HG03280 (cell line): ENCODE data around the gene ETS2.

Experiments used
- ATAC-seq: cut with Tn5 transposase; IDR thresholded peaks from one replicate; pipeline ENCODE4 v1.9.1; 2021; ENCODE audit warnings: mild to moderate bottlenecking, moderate library complexity; ENCODE audit not compliant: unreplicated experiment

ETS2 gene

DNA sequence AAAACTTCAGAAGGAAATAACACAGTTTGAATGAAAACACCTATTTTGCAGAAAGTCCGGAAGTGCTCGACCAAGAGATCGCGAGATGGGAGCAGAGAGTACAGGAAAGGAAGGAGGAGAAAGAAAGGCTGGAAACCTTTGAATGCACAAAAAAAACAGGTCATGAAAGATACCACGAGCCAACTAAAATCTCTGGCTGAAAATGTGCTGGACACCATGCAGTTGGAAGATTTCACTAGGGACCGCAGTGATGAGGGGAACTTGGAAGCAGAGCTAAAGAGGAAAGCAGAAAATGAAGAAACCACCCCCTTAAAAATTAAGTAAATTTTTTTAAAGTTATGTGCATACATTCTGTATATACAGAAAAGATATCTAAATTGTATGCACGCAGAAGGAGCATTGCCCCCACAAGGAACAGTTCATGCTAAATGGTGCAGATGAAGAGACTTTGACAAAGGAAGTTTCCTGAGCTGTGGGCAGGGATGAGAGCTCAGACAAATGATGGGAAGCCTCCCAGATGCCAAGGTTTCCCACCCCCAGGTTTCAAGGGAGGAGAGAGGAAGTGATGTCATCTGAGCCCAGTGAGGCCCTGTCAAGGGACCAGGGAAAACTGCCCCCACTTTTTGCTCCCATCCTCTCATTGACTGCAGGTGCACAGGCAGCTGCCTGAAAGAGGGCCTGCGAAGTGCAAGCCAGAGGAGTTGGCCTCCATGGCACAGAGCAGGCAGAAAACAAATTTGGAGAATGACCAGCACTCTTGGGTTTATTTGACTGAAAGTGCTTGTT, 52.5 kb downstream of the ETS2 start:
- ATAC-seq: no peak

DNA sequence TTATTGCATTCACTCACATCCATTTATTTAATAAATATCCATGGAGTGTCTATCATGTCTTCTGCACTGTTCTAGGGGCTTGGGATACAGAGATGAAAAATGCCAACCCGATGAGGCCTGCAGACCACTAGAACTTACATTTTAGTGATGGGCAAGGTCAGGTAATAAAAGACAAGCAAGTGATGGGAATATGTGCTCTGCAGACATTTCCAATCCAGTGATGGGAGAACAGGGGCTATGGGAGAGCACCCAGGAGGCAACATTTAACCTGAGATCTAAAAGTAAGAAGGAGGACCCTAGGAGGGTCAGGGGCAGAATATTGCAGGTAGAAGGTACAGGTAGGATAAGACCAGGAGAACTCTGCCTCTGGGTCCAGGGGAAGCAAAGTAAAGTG, 53.1 kb downstream of the ETS2 start:
- no peak for ATAC-seq

DNA sequence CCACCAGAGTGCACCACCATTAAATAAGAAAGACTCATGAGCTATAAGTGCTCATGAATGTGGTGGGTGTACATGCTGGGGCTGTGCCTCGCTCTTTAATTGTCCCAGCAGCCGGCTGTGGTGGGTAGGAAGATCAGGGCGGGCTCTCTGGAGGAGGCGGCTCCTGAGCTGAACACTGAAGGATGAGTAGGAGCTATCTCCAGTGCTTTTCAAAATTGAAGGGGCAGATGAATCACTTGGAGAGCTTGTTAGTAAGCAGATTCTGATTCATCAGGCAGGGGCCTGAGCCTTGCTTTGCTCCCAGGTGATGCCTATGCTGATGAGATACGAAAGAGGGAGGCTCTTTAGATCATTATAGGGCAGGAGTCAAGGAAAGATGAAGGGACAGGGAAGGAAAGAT, 54.1 kb downstream of the ETS2 start:
- no peak for ATAC-seq

DNA sequence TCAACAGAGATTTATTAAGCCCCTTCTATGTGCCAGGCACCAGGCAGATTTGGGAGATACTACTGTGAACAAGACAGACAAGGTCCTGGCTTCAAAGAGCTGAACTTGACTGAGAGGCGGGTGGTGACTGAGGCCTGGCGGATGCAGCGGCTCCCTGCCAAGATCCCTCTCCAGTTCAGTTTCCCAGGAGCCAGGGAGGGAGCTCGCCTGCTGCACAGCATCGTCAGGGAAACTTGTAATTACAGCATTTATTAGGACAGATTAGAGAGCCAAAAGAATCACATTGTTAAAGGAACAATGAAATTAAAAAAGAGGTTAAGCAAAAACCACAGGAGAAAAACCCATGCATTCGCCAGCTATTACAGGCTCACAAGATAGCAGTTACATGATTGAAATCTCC, 55.3 kb downstream of the ETS2 start:
- no peak for ATAC-seq

DNA sequence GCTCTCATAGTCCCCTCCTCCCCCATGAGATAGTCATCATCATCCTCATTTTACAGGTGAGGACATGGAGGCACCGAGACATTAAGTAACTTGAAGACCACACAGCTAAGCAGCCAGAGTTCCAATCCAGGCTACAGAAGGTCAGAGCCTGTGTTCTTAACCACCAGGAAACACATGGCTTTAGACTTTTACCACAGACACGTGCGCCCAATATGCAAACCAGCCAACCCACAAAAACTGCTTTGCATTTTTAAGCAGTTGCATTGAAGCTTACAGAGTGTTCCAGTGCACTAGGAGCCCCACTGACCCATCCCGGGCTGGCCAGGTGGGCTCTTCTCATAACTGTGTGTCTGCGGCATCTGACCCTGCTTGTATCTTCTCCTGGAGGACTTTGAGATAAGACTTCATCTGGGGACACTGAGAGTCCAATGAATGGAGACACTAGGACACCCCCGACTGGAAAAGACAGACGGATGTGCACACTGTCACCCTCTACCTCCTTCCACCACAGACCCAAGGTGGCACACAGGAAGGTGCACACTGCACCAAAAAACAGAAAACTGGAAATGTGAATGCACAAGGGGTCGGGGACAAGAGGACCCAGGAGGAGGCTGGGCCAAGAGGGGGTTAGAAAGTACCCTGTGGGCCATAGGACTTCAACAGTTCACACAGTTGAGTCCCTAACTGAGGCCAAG, 56.4 kb downstream of the ETS2 start:
- ATAC-seq: peak; percentile 70

DNA sequence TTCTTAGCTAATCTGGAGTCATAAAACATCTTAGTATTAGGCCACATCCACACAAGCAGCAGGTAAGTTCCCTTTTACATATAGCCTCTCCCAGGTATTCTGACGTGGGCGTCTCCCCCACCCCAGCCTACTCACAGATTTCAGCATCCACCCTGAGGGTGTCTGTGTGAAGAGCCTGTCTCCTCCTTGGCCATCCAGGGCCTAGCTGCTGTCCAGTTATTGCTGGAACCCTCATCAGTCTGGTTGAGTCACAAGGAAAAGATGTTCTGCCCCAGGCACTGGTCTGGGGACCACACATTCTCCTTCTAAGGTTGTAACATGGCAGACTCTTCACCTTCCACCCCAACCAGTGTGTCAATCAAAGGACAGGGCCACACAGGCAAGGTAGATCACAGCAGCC, 57.6 kb downstream of the ETS2 start:
- ATAC-seq: no peak

DNA sequence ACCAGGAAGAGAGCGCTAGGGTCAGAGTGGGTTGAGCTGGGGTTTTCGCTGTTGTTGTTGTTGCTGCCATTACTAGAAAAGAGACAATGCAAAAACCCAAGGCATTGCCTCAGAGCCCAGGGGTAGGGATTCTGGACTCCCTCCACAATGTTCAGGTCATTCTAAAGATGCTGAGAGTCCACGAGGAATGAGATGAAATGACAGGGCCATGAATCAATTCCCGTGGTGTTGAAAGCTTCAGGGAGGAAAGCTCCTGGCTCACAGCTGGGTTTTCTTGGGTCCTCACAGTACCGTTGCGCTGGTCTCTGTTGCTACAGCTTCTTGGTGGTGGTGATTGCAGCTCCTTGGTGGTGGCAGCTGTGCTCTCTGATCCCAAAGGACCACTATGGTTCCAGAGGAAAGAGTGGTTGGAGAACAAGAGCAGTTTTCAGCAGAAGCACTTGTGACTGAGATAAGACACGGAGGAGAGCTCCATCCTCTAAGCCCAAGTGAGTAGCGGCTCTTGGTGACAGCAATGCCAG, 58.2 kb downstream of the ETS2 start:
- ATAC-seq: no peak

DNA sequence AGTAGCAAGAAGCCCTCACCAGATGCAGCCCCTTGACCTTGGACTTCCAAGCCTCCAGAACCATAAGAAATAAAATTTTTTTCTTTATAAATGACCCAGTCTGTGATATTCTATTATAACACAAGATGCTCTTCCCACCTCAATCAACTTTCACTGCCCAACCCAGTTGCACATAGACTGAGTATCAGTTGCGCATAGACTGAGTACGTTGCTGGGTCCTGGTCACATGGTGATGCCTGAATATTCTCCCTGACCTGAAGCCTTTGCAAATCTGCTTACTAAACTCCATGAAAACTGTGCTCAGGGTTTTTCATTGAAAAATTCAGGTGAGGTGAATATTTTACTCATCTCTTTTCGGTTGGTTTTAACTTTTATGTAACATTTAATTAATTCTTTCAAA, 59.2 kb downstream of the ETS2 start:
- ATAC-seq: no peak

DNA sequence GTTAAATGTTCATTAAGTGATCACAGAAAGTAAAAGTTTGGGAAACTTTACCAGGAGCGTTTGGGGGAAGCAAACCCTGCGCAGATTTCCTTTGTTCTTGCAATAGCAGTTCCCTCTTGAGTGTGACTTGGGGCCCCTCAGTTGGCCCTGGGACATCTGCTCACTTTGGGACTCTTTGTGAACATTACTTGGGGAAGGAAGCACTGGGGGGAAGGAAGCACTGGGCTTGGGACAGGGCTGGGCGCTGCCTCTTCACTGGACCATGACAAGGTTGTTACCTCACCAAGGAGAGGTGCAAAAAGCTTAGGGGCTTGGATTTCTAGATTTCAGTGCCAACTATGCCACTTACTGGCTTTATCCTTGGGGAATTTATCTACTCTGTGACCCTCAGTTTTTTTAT, 63.5 kb downstream of the ETS2 start:
- ATAC-seq: no peak

DNA sequence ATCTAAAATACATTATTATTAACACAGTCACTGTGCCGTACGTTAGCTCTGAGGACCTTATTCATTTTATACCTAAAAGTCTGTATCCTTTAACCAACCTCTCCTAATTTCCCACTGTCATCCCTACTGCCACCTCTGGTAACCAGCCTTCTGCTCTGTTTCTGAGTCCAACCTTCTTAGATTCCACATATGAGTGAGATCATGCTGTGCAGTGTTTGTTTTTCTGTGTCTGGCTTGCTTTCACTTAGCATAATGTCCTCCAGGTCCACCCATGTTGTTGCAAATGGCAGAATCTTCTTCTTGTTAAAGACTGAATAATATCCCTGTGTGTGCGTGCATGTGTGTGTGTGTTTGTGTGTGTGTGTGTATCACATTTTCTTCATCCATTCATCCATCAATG, 64.2 kb downstream of the ETS2 start:
- no peak for ATAC-seq
